GM11168 (cell line): Measurements from ENCODE around the gene KCND3.

Experiments used
- in situ Hi-C: fragments of 300-500 bp; cut with MboI; formaldehyde crosslinking; loops from one replicate; pipeline ENCODE4 v1.12.0; 2022; ENCODE audit warnings: low sequenced_read_pairs; ENCODE audit not compliant: unreplicated experiment

Gene KCND3

GRCh38 chr1:111856411-111857185, 132.9 kb downstream of the KCND3 start:
- in situ Hi-C loops = no loop called here

DNA sequence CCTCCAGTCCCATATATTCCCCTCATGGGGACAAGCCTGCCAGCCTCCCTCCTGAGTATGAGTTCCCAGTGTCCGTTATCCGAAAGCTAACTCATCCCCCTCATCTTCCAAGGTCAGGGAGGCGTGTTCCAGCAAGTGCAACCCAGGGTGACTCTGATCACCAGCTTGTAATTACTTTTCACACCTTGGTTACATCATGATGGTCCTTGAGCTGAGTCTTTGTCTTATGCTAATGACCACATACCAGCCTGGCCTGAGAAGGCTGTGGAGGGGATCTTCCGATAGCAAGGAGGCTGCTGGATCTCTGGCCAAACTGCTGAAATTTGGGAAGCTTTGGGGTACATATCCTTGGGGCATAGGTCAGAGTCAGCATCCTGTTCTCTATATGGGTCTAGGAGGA, 134.2 kb downstream of the KCND3 start:
- in situ Hi-C loops = no loop called here

DNA sequence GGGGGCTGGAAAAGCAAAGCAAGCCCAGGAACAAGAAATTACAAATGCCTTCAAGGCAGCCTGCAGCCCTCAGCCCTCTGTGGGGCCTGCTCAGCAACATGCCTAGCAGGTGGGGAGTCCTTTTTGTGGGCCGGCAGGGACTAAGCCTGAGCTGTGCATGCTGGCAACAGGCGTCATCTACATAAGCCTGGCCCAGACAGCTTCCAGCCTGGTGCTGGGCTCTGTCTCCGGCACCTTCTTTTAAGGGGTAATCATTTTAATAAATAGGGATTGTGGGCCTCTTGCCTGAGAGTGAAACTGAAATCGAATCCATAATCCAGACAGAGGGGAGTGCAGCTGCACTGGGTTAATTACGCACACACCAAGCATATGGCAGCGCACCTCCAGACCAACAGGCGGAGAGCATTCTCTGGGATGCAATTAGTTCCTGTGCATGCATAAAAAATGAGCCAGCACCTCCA, 137.2 kb downstream of the KCND3 start:
- in situ Hi-C loops = no loop called here

GRCh38 chr1:111851552-111851951, 137.9 kb downstream of the KCND3 start:
- in situ Hi-C loops = no loop called here

GRCh38 chr1:111850109-111850508, 139.4 kb downstream of the KCND3 start:
- in situ Hi-C loops = no loop called here

DNA sequence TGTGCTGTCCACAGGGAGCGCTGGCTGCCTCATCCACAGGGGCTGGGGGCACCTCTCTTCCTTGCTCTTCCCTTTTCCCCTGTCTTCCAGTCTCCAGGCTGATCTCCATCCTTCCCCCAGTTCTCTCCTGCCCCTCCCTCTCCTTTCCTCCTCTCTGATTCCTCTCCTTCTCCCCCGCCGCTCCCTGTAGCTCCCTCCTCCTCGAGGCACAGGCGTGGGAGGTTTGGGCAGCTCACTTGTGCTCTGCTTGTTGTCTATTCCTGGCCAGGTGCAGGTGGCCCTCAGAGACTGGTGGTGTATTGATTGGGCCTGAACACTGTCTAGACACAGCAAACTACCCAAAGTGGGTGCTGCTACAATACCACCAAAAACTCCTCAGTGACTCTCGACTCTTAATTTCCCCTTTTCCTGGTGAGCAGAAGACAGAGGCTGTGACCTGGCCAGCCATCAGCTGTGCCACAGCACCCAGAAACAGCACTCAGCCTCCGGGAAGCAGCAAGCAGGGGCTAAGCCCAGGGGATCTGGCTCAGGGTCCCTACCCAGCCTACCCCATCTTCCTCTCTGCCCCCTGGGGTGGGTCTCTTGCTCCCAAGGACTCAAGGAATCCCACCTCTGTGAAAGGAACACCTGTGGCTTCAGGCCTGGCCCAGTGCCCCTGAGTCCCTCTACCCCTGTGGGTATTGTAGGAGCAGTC, 140.5 kb downstream of the KCND3 start:
- in situ Hi-C loops = no loop called here

GRCh38 chr1:111847466-111847865, 142.0 kb downstream of the KCND3 start:
- in situ Hi-C loops = no loop called here

DNA sequence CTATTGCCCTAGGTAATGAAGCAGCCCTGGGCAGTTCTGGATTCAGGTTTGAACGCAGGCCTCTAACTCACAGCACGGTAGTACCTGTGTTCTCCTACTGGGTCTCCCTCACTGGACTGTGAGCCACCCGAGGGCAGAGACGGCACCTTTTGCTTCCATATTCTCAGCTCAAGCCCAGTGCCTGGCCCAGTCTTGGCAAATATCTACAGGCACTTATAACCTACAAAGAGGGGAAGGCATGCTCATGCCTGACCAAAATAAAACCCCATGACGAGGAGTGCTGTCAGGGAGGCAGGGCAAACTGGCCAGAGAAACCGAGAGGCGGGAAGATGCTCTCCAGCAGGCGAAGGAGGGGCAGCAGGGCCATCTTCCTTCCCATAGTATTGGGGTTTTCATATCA, 142.6 kb downstream of the KCND3 start:
- in situ Hi-C loops = no loop called here

- in situ Hi-C loops = no loop called here
Observed at GRCh38 chr1:111843177-111843576, 146.3 kb downstream of the KCND3 start.

- in situ Hi-C loops = no loop called here
Observed at GRCh38 chr1:111842411-111842810, 147.1 kb downstream of the KCND3 start.

DNA sequence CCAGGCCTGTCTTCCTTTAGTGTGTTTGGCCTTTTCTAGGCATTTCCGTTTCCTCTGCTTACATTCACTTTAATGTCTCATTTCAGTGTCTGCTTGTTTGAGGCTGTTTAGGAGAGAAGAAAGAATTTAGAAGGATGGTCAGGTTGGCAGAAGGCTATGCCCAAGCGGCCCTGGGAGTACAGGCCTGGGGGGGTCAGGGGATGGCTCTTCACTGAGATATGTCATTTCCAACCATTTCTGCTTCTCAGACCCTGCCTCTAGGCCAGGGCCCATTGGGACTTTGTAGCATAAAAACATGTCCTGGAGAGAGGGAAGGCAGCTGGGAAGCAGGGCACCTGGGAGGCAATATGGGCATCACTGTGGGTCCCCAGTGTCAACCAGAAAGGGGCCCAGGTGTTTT, 147.7 kb downstream of the KCND3 start:
- in situ Hi-C loops = no loop called here

GRCh38 chr1:111841189-111841588, 148.3 kb downstream of the KCND3 start:
- in situ Hi-C loops = no loop called here

- in situ Hi-C loops = no loop called here
Observed at GRCh38 chr1:111837393-111837792, 152.1 kb downstream of the KCND3 start.

GRCh38 chr1:111836111-111836510, 153.4 kb downstream of the KCND3 start:
- in situ Hi-C loops = no loop called here

- in situ Hi-C loops = no loop called here
Observed at GRCh38 chr1:111835514-111835913, 154.0 kb downstream of the KCND3 start.

GRCh38 chr1:111834956-111835355, 154.5 kb downstream of the KCND3 start:
- in situ Hi-C loops = no loop called here

GRCh38 chr1:111833334-111833733, 156.1 kb downstream of the KCND3 start:
- in situ Hi-C loops = no loop called here

GRCh38 chr1:111832521-111833155, 156.8 kb downstream of the KCND3 start:
- in situ Hi-C loops = no loop called here

GRCh38 chr1:111831153-111831552, 158.3 kb downstream of the KCND3 start:
- in situ Hi-C loops = no loop called here

DNA sequence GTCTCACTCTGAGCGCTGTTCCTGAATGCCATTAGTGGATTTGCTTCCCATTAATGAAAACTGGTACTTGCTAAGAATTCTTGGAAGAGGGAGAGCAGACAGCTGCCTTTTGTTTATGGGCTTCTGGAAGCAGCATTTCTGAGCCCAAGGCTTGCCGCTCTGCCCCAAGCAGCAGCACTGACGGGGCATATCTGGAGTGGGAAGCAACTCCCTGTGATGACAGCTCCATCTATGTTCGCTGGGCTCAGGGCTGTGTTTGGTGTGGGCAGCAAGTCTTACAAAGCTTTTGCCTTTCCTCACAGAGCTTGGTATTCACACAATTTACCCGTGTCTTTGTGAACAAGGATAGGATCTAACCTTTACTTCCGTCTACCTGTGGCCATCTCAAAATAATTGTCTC, 161.5 kb downstream of the KCND3 start:
- in situ Hi-C loops = no loop called here

GRCh38 chr1:111826278-111826677, 163.2 kb downstream of the KCND3 start:
- in situ Hi-C loops = no loop called here
